SKM-1 (cell line): ENCODE data around the gene ZNF3.

Experiments
- DNase-seq: peaks from one replicate; lab custom pipeline; 2025; ENCODE audit not compliant: unreplicated experiment; lab: John Stamatoyannopoulos, UW

The ZNF3 gene

DNA sequence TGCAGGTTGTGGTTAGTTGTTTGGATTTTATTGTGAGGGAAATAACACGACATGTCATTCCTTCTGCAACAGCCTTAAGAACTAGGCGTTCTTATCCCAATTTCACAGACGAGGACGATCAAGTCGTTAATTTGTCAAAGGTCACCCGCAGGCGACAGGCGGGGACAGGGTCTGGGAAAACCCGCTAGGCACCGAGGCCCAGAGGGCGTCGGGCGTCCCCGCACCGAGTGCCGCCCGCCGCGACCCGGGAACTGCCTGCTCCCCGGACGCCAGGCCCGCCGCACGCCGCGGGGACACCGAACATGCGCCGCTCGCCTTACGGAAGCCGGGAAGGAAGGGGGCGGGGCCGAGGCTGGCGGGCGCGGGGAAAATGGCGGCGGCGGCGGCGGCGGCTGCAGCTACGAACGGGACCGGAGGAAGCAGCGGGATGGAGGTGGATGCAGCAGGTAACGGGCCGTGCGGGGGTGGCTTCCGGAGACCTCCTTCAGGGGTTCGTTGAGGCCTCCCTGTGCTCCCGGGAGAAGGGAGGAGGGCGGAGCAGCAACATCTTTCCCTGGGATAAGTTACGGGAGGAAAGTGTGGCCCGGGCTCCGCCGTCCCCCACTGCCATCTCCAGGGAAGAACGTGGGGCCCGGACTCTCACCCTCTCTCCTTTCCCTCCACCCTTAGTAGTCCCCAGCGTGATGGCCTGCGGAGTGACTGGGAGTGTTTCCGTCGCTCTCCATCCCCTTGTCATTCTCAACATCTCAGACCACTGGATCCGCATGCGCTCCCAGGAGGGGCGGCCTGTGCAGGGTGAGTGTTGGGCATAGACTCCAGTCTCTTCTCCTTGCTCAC lies 7.3 kb upstream of the ZNF3 start, which contains the start of gene COPS6:
Gene COPS6, plus strand, starts transcription at position 349 of the 837 bp plus-strand sequence. Its CDS starts 22 bp downstream, at position 371.
- DNase-seq: peak; percentile 43

DNA sequence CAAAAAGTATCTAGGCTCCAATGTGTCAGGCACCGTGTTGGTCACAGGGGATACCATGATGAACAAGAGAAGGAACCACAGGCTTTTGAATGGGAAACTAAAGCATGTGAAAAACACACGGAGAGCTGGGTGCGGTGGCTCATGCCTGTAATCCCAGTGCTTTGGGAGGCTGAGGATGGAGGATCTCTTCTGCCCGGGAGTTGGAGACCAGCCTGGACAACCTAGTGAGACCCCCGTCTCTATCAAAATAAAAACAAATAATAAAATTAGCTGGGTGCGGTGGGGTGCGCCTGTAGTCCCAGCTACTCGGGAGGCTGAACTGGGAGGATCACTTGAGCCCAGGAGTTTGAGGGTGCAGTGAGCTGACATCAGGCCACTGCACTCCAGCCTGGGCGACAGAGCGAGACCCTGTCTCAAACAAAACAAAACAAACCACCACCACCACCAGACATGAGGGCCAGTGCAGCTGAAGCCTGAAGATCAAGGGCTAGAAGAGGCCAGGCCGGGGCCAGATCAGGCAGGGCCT lies 6.6 kb upstream of the ZNF3 start:
- DNase-seq: no peak

DNA sequence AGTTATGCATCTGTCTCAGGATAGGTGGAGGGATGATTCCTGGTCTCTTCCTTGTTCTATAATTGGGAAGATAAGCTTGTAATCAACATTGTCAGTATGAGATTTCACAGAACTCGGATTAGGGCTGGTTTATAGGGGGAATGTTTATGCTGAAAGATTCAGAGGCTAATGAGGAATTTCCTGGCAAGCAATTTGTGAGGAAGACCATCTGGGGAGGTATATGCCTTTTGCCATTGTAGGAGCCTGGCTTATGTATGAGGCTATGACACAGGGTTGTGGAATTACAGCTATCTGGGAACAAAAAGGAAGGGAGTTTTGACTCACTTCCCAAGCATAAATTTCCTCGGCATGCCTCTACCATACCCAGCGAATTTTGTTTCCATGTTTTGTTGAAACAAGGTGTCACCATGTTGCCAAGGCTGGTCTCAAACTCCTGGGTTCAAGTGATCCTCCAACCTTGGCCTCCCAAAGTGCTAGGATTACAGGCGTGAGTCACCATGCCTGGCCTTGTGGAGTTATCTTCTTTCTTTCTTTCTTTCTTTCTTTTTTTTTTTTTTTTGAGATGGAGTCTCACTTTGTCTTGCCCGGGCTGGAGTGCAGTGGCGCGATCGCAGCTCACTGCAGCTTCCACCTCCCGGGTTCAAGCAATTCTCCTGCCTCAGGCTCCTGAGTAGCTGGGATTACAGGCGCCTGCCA lies 5.7 kb upstream of the ZNF3 start:
- no peak for DNase-seq

DNA sequence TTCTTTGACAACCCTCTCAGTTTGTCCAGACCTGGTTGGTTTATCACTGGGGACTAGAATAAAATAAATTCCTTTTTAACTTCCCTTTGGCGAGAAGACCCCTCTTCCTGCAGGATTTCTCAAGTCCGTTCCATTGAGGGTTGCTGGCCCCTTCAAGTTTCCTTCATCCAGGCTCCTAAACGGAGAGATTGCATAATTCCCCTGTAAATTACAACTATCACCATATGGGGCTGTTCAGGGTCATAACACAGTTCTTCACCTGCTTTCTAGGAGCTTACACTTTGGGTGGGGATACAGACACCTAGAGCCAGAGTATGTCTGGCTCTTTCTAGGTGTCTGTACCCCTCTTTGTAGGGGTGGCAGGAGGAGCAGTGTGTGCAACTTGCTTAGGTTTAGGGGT lies 4.0 kb upstream of the ZNF3 start:
- no peak for DNase-seq

DNA sequence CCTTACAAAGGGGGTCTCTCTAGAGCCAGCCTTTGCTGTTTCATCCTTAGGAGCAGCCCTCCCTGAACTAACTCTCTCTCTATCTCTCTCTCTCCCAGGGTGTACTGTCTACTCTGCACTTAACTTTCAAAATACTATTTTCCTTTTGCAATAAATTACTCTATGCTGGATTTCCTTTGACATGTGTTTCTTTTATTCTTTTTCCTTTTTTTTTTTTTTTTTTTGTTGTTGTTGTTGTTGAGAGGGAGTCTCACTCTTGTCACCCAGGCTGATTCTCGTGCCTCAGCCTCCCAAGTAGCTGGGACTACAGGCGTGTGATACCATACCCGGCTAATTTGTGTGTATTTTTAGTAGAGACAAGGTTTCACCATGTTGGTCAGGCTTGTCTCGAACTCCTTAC lies 1.5 kb upstream of the ZNF3 start:
- no peak for DNase-seq

DNA sequence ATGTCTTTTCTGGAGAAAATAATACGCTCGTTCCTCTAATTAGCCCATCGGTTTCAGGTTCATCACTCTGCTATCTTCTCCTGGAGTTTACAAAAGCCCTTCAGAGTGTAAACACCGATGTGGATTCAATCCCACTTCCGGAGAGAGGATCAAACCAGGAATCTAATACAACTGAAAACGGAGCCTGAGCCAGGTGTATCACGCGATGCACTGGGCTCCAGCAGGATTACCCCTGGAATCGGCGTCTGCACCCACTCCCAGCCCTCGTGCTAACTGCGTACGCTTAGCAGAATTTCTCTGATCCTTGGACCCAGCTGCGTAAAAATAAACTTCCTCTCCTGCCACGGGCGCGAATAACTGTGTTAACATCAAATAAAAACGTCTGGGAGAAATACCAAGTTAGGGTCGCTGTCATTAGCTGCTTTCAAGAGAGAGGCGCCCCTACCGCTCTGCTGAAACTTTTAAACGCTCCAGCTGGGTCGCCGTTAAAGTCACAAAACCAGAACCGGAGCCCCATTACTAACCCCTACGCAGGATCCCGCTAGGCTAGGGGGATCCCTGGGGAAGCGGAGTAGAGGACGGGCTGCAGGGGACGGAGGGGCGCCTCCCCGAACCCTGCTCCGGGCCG lies 502 bp downstream of the ZNF3 start:
- no peak for DNase-seq

DNA sequence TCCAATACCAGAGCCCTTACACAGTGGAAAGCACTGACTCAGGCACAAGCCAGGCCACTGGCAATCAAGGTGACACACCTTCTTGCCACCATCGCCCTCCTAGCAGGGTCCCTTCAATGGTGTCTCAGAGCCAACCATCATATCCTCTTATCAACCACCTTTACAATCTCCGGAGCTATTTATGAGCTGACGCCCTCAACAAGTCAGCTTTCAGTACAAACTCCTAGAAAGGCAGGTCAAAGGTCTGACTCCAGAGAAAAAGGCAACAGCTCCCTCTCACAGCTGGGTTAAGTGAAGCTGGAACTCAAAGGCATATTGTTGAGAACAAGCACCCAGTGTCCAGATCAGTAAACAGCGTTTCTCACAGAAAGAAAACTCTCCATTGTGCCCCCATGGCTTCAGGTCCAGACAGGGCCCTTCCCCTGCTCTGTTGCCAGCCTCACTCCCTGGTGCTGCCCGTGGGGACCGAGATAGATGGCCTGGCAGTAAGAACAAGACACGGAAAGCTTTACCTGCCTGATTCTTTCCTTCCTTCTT lies 2.4 kb downstream of the ZNF3 start:
- DNase-seq: no peak

DNA sequence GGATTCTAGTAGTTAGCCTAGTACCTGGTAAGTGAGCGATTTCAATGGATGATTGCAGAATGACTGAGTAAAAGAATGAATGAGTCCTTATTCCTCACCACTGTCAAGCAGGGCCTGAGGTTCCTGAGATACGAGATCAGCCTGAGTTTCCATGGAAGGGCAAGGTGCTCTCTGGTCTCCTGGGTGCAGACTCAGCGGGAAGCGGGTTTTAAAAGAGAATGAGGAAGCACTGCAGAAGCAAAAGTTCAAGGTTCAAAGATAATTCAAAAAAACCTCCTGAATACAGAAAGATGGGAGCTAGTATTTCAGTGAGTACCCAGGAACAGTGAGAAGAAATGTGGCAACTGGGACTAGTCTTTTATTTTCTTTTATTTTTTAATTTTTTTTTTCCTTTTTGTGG lies 4.3 kb downstream of the ZNF3 start:
- no peak for DNase-seq

DNA sequence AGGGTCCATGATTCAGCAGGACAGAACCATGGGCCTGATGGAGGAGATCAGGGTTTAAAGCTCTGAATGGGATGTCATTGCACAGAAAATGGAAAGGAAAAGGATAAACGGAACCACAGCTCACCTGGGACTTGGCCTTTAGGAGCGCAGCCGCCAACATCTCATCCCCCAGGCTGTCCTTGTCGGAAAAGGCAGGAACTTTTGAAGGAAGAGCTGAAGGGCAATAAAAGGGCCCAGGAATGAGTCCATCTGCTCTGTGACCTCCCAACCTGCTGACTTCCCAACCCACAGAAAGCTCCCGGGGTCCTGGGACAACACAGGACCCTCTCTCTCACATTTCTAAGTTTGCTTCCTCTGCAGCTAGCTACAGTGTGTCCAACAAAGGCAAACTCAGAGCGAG lies 6.1 kb downstream of the ZNF3 start:
- no peak for DNase-seq

DNA sequence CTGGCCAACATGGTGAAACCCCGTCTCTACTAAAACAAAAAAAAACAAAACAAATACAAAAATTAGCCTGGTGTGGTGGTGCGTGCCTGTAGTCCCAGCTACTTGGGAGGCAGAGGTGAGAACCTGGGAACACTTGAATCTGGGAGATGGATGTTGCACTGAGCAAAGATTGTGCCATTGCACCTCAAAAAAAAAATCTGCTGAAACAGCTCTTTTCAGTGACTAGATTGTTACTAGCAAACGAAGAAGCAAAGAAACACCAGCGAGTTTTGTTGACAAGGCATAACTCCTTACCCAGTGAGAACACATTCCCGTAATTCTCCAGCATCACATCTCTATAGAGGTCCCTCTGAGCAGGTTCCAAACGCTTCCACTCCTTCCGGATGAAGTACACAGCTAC lies 6.7 kb downstream of the ZNF3 start:
- no peak for DNase-seq

DNA sequence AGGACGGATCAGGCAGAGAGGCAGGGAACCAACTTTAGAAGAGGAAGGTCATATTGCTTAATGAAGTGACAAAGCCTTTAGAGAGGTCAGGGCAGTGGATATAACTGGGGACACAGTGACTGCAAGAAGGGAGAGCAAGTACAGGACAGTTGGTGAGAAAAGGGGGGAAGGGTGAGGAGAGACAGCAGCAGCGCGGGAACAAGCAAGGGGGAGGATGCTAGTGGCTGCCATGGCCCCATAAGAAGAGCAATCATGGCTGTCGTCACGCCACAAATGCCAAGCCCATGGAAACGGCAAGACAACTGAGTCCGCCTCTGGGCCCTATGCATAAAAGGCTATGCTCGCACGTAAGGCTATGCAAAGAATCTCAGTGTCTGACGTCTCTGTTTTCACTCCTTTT lies 9.1 kb downstream of the ZNF3 start:
- no peak for DNase-seq

DNA sequence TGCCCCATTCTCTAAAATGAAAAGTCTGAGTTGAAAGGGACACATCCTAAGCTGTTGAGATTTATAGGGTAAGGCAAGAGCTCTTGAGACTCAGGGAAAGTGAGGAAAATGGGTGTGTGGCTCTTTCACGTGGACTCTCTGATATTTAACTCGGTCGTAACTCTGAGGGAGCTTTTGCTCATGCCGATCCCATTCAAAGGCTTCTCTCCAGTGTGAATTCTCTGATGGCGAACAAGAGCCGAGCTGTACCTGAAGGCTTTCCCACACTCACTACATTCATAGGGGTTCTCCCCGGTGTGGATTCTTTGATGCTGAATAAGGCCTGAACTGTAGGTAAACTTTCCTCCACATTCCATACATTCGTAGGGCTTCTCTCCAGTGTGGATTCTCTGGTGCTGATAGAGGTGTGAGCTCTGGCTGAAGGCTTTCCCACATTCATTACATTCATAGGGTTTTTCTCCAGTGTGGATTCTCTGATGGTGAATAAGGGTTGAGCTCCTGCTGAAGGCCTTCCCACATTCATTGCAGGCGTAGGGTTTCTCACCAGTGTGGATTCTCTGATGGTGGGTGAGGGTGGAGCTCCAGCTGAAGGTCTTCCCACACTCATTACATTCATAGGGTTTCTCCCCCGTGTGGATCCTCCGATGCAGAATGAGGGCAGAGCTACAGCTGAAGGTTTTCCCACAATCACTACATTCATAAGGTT lies 10.4 kb downstream of the ZNF3 start:
- DNase-seq: no peak

DNA sequence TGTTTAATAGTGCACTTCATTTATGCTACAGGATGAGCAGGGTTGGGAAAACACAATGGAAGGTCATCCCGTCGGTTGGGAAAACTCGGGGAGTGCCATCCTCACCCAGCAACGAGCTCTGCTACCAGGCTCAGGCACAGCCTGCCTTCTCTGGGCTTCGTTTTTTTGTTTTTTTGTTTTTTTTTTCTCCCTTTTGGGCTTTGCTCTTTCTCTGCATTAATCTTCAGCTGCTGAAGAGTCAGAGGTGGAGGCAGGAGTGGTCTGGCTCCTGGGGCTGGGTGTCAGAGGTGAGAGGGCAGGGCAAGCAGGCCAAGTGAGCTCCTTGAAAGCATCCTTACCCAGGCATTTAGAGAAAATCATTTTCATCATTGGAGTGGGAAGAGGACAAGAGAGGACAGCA lies 11.5 kb downstream of the ZNF3 start:
- no peak for DNase-seq

DNA sequence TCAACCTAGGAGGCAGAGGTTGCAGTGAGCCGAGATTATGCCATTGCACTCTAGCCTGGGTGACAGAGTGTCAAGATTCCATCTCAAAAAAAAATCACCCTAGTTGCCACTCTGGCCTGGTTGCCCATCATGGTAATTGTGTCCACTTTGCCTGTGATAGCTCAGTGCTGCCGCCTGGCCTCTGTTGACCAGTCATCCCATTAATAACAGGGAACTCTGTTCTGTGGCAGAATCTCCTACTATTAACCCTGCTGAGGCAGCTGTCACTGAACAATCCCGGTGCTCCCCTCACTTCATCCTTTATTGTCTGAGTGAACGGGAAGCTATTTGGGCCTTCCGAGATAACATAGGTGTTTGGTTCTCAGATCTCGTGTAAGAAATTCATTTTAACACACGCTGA lies 14.6 kb downstream of the ZNF3 start:
- DNase-seq: no peak

DNA sequence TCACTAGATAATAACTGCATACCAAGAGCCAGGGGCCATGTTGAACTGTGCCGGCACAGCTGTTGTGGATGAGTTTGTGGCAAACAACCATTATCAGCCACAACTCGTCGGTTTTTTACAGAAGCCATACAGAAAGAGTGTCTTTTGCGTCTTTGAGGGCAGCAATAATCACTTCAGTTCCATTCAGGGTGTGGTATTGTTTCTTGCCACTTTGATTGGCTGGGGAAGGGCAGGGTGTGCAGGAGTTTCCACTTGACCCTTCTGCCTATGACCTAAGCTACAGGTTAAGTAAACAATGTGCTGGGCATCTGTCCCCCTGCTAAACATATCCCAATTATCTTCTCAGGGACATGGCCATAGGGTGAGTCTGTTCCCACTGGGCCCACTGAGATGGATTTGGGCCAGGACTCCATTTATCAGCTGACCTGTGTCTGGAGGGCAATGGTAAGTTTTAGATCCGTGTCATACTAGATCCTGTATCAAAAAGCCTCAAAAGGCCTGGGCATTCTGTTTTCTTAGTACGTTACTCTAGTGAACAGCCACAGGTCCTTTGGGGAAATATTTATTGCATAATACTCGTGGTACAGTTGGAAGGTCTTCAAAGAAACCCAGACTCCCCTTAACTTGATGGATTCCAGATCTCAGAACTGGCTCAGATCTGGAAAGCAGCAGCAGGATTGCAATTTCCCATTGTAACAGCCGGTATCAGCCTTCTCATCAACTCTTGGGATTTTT lies 15.9 kb downstream of the ZNF3 start:
- no peak for DNase-seq

DNA sequence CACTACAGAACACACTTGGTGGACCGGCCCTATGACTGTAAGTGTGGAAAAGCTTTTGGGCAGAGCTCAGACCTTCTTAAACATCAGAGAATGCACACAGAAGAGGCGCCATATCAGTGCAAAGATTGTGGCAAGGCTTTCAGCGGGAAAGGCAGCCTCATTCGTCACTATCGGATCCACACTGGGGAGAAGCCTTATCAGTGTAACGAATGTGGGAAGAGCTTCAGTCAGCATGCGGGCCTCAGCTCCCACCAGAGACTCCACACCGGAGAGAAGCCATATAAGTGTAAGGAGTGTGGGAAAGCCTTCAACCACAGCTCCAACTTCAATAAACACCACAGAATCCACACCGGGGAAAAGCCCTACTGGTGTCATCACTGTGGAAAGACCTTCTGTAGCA lies 17.4 kb downstream of the ZNF3 start:
- DNase-seq: no peak

DNA sequence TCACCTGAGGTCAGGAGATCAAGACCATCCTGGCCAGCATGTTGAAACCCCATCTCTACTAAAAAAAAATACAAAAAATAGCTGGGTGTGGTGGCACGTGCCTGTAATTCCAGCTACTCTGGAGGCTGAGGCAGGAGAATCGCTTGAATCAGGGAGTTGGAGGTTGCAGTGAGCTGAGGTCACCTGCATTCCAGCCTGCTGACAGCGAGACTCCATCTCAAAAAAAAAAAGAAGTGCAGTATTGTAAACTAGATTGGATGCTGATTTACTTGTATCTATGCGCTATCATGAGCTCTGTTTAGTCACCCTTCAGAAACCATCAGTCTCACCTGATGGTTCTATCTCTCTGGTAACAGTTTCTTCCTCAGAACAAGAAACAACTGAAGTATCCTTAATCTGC lies 18.1 kb downstream of the ZNF3 start:
- no peak for DNase-seq

DNA sequence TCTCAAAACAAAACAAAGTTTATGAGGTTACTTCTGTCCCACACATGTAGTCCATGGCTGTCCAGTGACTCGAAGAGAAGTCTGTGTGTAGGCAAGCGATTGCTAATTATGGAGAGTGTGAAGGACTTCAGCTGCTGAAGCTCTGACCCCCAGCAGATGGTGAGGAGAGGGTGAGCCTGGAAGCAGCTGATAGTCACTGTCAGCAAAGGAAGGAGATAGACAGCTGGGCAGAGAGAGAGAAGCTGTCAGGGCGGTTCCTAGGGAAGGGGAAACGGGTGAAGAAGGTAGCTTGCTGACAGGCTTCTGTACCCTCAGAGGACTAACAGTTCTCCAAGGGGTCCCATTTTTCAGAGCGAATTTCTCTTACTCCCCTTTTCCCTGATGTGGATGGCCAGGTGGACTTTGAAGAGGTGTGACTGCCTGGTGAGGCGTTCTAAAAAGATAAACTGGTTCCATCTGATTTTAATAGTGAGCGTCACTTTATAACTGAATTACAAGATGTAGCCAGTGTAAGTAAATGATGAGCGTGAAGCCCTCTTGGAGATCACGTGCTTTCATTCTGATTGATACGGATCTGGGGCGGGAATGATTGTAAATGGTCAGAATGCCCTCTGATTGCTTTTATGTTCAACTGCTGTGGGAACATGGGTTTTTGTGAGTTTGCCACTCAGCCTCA lies 19.9 kb downstream of the ZNF3 start:
- DNase-seq: no peak

DNA sequence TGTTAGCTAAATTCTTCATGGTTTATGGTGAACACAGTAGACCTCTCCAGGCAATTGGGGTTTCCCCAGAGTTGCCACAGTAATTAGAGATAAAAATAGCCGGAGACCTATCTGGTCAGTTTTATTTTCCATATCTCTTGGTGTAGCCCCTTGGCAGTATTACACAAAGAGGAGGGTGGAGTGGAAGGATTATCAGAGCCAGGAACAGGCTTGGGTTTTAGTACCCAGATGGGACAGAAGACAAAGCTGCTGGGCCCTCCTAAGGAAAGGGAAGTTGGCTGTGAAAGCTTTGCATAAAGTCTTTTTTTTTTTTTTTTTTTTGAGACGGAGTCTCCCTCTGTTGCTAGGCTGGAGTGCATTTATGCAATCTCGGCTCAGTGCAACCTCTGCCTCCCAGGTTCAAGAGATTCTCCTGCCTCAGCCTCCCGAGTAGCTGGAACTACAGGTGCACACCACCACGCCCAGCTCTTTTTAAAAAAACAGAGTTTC lies 22.2 kb downstream of the ZNF3 start:
- DNase-seq: no peak

DNA sequence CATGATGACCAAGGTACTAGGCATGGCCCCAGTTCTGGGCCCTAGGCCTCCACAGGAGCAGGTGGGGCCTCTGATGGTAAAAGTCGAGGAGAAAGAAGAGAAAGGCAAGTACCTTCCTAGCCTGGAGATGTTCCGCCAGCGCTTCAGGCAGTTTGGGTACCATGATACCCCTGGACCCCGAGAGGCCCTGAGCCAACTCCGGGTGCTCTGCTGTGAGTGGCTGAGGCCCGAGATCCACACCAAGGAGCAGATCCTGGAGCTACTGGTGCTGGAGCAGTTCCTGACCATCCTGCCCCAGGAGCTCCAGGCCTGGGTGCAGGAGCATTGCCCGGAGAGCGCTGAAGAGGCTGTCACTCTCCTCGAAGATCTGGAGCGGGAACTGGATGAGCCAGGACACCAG lies 24.5 kb downstream of the ZNF3 start:
- DNase-seq: no peak
